CD4-positive, alpha-beta T cell (primary cell): ENCODE data around the gene PPIF. TPM values are rescaled to one million over a fixed set of nuclear protein-coding genes. Genes with fewer than 3 reads are reported as not detected.
"Not testable (repeated sequence)": the region's sequence is repeated elsewhere in the genome, so short reads cannot be mapped to it uniquely, and the experiment has no call there.

Source experiments
- ATAC-seq: fragments of 200-7000 bp; cut with Tn5 transposase; one replicate; pipeline ENCODE4 v1.10.0; 2022; ENCODE audit warnings: mild to moderate bottlenecking; ENCODE audit not compliant: poor library complexity
- CTCF ChIA-PET: fragments of 350-600 bp; sonication (Branson Sonifier 250); formaldehyde crosslinking; loops from one replicate; lab custom pipeline; 2021; ENCODE audit warnings: antibody characterized with exemption, inconsistent platforms; lab: Charles Lee
- POLR2A ChIA-PET: fragments of 350-600 bp; sonication (Branson Sonifier 250); formaldehyde crosslinking; loops from one replicate; lab custom pipeline; 2021; ENCODE audit warnings: antibody characterized with exemption, inconsistent platforms; lab: Charles Lee
- DNase-seq, 14 experiments: peaks; one replicate each; pipeline ENCODE4 v3.0.0-alpha.2; 2013 to 2020; ENCODE audit warnings: mixed read lengths in 2 of 14
- H3K27ac ChIP-seq, 2 donors: one replicate each; pipeline versions ENCODE4 v1.5.1 to v1.7.0; 2013; ENCODE audit warnings: low read length in 2 of 2, low read depth in 1 of 2, mild to moderate bottlenecking in 1 of 2
- H3K27me3 ChIP-seq, 2 experiments: 1 replicate in 1 of 2; 2 replicates in 1 of 2; pipeline versions ENCODE4 v1.6.1 to v1.7.0; 2013; ENCODE audit warnings: low read length in 2 of 2, control low read depth in 1 of 2, mild to moderate bottlenecking in 1 of 2, moderate library complexity in 1 of 2; ENCODE audit not compliant: insufficient read depth in 2 of 2, control insufficient read depth in 1 of 2
- H3K36me3 ChIP-seq: one replicate; pipeline ENCODE4 v1.6.1; 2013; ENCODE audit warnings: low read length, control low read depth; ENCODE audit not compliant: insufficient read depth
- H3K4me1 ChIP-seq: one replicate; pipeline ENCODE4 v1.6.1; 2013; ENCODE audit warnings: low read length, control low read depth; ENCODE audit not compliant: insufficient read depth
- H3K4me3 ChIP-seq: one replicate; pipeline ENCODE4 v1.5.1; 2013; ENCODE audit warnings: mild to moderate bottlenecking, low read length, moderate library complexity
- H3K9me3 ChIP-seq, 2 experiments: 1 replicate in 1 of 2; 2 replicates in 1 of 2; pipeline versions ENCODE4 v1.6.1 to v1.7.0; 2013; ENCODE audit warnings: low read length in 2 of 2, mild to moderate bottlenecking in 2 of 2, control low read depth in 1 of 2, moderate library complexity in 1 of 2; ENCODE audit not compliant: control insufficient read depth in 1 of 2, insufficient read depth in 1 of 2
- H3K27ac Mint-ChIP-seq: one replicate; pipeline ENCODE4 v1.8.0; 2020; ENCODE audit warnings: mixed read lengths
- H3K27me3 Mint-ChIP-seq: one replicate; pipeline ENCODE4 v1.8.0; 2021; ENCODE audit warnings: mixed read lengths
- H3K36me3 Mint-ChIP-seq: one replicate; pipeline ENCODE4 v1.8.0; 2021; ENCODE audit warnings: low read depth, mixed read lengths
- H3K4me1 Mint-ChIP-seq: one replicate; pipeline ENCODE4 v1.8.0; 2021; ENCODE audit warnings: low read depth, mixed read lengths
- H3K4me3 Mint-ChIP-seq: one replicate; pipeline ENCODE4 v1.8.0; 2020; ENCODE audit warnings: mild to moderate bottlenecking, mixed read lengths
- H3K9me3 Mint-ChIP-seq: one replicate; pipeline ENCODE4 v1.8.0; 2020; ENCODE audit warnings: mixed read lengths
- intact Hi-C, 2 experiments: fragments of 100-400 bp; cut with DNase I in 1 of 2; cut with micrococcal nuclease in 1 of 2; formaldehyde crosslinking; loops; one replicate each; pipeline versions ENCODE4 v1.15.1 to v1.9.0; 2023 to 2025; cut with DNase I, micrococcal nuclease
- total RNA-seq, 174 experiments: library from RNA in 2 of 174; stranded (reverse) in 2 of 174; gene quantifications; one replicate each; pipeline ENCODE4 v1.2.3 and lab custom pipeline; 2021 to 2026
- TF ChIP-seq, protein P1 (sequence below): fragments of 200-600 bp; IDR thresholded peaks from one replicate; pipeline ENCODE4 v1.8.0; 2022; ENCODE audit warnings: antibody characterized with exemption, mild to moderate bottlenecking

PPIF gene
- total RNA-seq, 2 experiments from 2014 or later, result 42.4 to 42.7 TPM

DNA sequence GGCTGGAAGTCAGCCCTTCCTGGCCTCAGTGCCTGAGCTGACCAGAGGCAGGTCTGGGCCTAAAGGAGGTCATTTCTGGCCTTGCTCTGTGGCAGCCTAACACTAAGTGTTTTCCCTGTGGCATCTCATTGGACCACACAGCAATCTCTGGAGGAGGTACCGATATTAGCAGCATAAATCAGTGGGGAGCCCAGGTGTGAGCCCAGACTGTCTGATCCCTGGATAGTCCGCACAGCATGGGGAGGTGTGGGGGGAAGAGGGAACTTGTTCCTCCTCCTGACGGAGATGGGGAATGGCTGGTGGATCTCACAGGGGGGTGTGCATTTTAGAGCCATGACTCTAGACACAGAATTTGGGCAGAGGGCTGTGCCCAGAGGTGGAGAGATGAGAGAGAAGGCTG lies 11.0 kb upstream of the PPIF start:
- peaks cover 0 to 6% of the 10 kb centered on the region in 2 experiments for H3K9me3 ChIP-seq
- H3K4me1 Mint-ChIP-seq, result peaks cover 14% of the 10 kb centered on the region
- no peaks in the 10 kb centered on the region for H3K27me3 Mint-ChIP-seq
- H3K9me3 Mint-ChIP-seq, result no peaks in the 10 kb centered on the region
- H3K36me3 ChIP-seq, result no peaks in the 10 kb centered on the region
- no peak overlapping the region for H3K27ac Mint-ChIP-seq
- ChIA-PET CTCF (no interaction called here), POLR2A (no interaction called here)
- no peak overlapping the region for H3K27ac ChIP-seq
- H3K36me3 Mint-ChIP-seq, result no peaks in the 10 kb centered on the region
- no peaks in the 10 kb centered on the region for H3K27me3 ChIP-seq
- H3K4me3 Mint-ChIP-seq, result no peak overlapping the region
- peaks cover 9% of the 10 kb centered on the region for H3K4me1 ChIP-seq
- TF ChIP-seq, protein P1, sequence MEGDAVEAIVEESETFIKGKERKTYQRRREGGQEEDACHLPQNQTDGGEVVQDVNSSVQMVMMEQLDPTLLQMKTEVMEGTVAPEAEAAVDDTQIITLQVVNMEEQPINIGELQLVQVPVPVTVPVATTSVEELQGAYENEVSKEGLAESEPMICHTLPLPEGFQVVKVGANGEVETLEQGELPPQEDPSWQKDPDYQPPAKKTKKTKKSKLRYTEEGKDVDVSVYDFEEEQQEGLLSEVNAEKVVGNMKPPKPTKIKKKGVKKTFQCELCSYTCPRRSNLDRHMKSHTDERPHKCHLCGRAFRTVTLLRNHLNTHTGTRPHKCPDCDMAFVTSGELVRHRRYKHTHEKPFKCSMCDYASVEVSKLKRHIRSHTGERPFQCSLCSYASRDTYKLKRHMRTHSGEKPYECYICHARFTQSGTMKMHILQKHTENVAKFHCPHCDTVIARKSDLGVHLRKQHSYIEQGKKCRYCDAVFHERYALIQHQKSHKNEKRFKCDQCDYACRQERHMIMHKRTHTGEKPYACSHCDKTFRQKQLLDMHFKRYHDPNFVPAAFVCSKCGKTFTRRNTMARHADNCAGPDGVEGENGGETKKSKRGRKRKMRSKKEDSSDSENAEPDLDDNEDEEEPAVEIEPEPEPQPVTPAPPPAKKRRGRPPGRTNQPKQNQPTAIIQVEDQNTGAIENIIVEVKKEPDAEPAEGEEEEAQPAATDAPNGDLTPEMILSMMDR, result no peak
- ATAC-seq (no peak), DNase-seq (no peak)
- no peak overlapping the region for H3K4me3 ChIP-seq
- intact Hi-C loops, result no loop called here

DNA sequence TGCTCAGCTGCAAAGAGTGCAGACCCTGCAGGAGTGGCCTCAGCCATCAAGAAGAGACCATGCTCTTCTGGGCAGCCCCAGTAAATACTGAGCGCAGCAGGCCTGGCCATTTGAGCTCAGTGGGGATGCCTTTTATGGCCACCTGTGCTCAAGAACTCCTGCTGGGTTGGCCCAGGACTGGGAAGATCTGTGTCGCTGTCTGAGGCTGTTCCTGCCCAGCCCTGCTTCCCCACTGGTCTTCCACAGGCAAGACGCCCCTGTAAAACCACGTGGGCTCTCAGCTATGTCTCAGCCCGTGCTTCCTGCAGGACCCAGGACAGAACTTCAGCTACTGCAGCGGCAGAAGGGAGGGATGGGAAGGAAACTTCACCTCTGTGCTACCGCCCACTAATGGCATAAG lies 10.5 kb upstream of the PPIF start:
- H3K4me3 Mint-ChIP-seq, result no peak overlapping the region
- intact Hi-C loops, result no loop called here
- H3K36me3 ChIP-seq, result no peaks in the 10 kb centered on the region
- H3K27ac ChIP-seq, result no peak overlapping the region
- peaks cover 0 to 6% of the 10 kb centered on the region in 2 experiments for H3K9me3 ChIP-seq
- no peaks in the 10 kb centered on the region for H3K27me3 ChIP-seq
- H3K9me3 Mint-ChIP-seq, result no peaks in the 10 kb centered on the region
- no peak overlapping the region for H3K27ac Mint-ChIP-seq
- ATAC-seq, result no peak
- no peaks in the 10 kb centered on the region for H3K27me3 Mint-ChIP-seq
- ChIA-PET POLR2A (no interaction called here), CTCF (no interaction called here)
- no peak for DNase-seq
- peaks cover 10% of the 10 kb centered on the region for H3K4me1 Mint-ChIP-seq
- no peaks in the 10 kb centered on the region for H3K36me3 Mint-ChIP-seq
- no peak overlapping the region for H3K4me3 ChIP-seq
- peaks cover 5% of the 10 kb centered on the region for H3K4me1 ChIP-seq
- TF ChIP-seq, protein P1, result no peak

DNA sequence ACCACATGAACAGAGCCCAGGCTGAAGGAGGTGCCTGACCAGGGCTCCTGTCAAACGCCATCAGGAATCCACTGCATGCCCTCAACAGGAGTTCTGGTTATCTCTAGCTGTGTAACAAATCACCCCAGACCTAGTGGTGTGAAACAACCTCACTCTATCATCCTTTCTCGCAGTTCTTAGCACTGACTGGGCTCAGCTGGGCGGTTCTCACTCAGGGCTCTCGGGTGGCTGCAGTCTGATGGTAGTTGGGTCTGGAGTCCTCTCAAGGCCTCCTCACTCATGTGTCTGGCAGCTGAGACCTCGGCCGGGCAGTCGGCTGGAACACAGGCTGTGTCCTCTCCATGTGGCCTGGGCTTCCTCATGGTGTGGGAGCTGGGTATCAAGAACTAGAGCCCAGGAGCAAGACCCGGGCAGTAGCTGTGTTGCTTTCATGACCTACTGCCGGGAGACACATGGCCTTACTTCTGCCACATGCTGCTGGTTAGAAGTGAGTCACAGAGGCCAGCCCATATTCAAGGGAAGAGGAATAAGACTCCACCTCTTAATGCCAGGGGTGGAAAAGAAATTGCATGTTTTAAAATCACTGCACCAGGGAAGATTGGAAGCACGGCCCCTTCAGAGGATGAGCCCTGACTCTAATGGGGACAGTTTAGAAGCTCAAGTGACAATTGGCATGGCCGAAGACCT lies 9.3 kb upstream of the PPIF start:
- H3K36me3 Mint-ChIP-seq, H3K9me3 Mint-ChIP-seq, H3K27me3 ChIP-seq, H3K4me3 Mint-ChIP-seq, H3K4me1 ChIP-seq, POLR2A ChIA-PET, H3K27ac ChIP-seq, CTCF ChIA-PET, H3K27me3 Mint-ChIP-seq, DNase-seq, H3K27ac Mint-ChIP-seq, H3K4me3 ChIP-seq, H3K36me3 ChIP-seq, H3K4me1 Mint-ChIP-seq, ATAC-seq, intact Hi-C loops, H3K9me3 ChIP-seq: not testable (repeated sequence)

DNA sequence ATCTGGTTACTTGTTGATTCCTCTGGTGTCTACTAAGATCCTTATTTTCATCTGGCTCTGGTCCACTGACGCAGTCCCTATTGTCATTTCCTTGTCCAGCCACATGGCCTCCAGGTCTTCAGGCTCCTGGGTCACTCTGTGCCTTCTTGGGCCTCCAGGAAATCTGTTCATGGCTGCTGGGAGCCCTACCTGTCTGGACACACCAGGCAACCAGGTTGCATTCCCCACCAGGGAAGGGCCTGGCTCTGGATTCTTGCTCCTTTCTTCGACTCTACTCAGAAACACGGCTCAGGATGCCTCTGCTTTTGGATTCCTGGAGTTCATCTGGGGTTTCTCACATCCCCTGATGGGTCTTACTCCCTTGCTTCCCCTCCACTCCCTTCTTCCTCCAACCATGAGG lies 8.0 kb upstream of the PPIF start:
- Mint-ChIP-seq H3K36me3 (no peaks in the 10 kb centered on the region), H3K9me3 (no peaks in the 10 kb centered on the region), H3K4me1 (no peaks in the 10 kb centered on the region), H3K27ac (no peak overlapping the region), H3K4me3 (no peak overlapping the region), H3K27me3 (no peaks in the 10 kb centered on the region)
- no peaks in the 10 kb centered on the region for H3K27me3 ChIP-seq
- DNase-seq, result no peak
- H3K4me3 ChIP-seq, result no peak overlapping the region
- ChIA-PET POLR2A (no interaction called here), CTCF (no interaction called here)
- TF ChIP-seq, protein P1, result no peak
- ATAC-seq, result no peak
- intact Hi-C loops, result no loop called here
- no peaks in the 10 kb centered on the region for H3K36me3 ChIP-seq
- no peak overlapping the region for H3K27ac ChIP-seq
- H3K4me1 ChIP-seq, result peaks cover 6% of the 10 kb centered on the region
- H3K9me3 ChIP-seq, result peaks cover 0 to 3% of the 10 kb centered on the region in 2 experiments
